ENCODE measurements around the gene ILDR2. TPM values are rescaled to one million over a fixed set of nuclear protein-coding genes. Genes with fewer than 3 reads are reported as not detected.

The ILDR2 gene
- total and polyA plus RNA-seq, 10 of the 15 experiments (the other 5 are each of a cell fraction or from before 2014, with no cell fraction given), result 0.05 to 5.3 (median 1.9) TPM

DNA sequence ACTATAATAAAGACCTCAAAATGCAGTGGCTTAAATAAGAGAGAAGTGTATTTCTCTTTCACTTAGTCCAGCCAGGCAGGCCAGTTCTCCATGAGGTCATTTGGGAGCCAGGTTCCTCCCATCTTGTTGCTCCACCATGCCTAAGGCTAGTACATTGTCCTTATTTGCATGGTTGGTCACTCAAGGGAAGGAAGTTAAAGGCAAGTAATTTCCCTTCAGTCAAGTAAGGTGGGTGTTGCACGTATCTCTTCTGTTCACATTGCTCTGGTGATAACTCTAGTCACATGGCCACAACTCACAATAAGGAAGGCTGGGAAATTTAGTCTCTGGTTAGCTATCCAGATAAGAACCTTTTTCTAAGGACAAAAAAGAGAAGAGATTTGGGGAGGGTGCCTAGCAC, 72.1 kb downstream of the ILDR2 start (continued):
- TF ChIP-seq, protein P1, sequence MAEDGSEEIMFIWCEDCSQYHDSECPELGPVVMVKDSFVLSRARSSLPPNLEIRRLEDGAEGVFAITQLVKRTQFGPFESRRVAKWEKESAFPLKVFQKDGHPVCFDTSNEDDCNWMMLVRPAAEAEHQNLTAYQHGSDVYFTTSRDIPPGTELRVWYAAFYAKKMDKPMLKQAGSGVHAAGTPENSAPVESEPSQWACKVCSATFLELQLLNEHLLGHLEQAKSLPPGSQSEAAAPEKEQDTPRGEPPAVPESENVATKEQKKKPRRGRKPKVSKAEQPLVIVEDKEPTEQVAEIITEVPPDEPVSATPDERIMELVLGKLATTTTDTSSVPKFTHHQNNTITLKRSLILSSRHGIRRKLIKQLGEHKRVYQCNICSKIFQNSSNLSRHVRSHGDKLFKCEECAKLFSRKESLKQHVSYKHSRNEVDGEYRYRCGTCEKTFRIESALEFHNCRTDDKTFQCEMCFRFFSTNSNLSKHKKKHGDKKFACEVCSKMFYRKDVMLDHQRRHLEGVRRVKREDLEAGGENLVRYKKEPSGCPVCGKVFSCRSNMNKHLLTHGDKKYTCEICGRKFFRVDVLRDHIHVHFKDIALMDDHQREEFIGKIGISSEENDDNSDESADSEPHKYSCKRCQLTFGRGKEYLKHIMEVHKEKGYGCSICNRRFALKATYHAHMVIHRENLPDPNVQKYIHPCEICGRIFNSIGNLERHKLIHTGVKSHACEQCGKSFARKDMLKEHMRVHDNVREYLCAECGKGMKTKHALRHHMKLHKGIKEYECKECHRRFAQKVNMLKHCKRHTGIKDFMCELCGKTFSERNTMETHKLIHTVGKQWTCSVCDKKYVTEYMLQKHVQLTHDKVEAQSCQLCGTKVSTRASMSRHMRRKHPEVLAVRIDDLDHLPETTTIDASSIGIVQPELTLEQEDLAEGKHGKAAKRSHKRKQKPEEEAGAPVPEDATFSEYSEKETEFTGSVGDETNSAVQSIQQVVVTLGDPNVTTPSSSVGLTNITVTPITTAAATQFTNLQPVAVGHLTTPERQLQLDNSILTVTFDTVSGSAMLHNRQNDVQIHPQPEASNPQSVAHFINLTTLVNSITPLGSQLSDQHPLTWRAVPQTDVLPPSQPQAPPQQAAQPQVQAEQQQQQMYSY (CRISPR knock-in tag; IDR thresholded peaks at IDR 0.05), result no peak
- TF ChIP-seq, protein P2, sequence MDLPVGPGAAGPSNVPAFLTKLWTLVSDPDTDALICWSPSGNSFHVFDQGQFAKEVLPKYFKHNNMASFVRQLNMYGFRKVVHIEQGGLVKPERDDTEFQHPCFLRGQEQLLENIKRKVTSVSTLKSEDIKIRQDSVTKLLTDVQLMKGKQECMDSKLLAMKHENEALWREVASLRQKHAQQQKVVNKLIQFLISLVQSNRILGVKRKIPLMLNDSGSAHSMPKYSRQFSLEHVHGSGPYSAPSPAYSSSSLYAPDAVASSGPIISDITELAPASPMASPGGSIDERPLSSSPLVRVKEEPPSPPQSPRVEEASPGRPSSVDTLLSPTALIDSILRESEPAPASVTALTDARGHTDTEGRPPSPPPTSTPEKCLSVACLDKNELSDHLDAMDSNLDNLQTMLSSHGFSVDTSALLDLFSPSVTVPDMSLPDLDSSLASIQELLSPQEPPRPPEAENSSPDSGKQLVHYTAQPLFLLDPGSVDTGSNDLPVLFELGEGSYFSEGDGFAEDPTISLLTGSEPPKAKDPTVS (IDR thresholded peaks at IDR 0.05; ENCODE audit: low read depth, low read length), result no peak
- TF ChIP-seq PAX8 (IDR thresholded peaks at IDR 0.05), result no peak
- TF ChIP-seq, protein P3, sequence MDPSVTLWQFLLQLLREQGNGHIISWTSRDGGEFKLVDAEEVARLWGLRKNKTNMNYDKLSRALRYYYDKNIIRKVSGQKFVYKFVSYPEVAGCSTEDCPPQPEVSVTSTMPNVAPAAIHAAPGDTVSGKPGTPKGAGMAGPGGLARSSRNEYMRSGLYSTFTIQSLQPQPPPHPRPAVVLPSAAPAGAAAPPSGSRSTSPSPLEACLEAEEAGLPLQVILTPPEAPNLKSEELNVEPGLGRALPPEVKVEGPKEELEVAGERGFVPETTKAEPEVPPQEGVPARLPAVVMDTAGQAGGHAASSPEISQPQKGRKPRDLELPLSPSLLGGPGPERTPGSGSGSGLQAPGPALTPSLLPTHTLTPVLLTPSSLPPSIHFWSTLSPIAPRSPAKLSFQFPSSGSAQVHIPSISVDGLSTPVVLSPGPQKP (IDR thresholded peaks at IDR 0.05; ENCODE audit: low read depth, low read length), result no peak

DNA sequence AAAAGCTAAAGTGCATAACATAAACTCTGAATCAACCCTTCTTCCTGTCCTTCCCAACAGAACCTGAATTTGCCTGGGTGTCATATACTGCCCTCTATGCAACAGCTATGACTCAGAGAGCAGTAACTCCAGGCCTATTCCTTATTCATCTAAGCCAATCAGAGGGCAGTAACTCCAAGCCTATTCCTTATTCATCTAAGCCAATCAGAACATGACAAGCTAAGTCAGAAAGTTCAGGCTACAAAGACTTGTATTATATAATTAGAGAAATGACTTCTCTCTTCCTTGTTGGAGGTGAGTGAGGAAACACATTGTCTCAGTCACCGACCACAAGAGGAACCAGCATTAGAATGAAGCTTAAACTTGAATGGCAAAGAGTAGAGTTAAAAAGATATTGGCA, 73.1 kb downstream of the ILDR2 start:
- WGBS (ENCODE audit: insufficient coverage, insufficient replicate concordance, low lambda C conversion rate, missing lambda C conversion rate), result 0% methylated on average over 1 of the region's 1 CpG
- in situ Hi-C loops (cut with MboI), result no loop called here
- ChIA-PET SMC1A (ENCODE audit: uncharacterized antibody, unreplicated experiment) (interaction anchor here (19.2 kb wide), 1 partner anchor 157 kb away, joined by 384 read pairs; no protein-coding TSS in a partner anchor), POLR2A (no interaction called here), CTCF (interaction anchor here (0.8 to 1.2 kb wide), 2 partner anchors 8 to 157 kb away, joined by 3 to 4 read pairs; no protein-coding TSS in a partner anchor), RAD21 (ENCODE audit: unreplicated experiment) (no interaction called here)
- no peak for FAIRE-seq
- no peak overlapping the region for H3K9ac ChIP-seq (ENCODE audit: control insufficient read depth, insufficient read depth, low read length)
- H3K79me2 ChIP-seq (ENCODE audit: control insufficient read depth, insufficient read depth, low read length), result no peaks in the 10 kb centered on the region
- H2AFZ ChIP-seq (ENCODE audit: control insufficient read depth, low read depth, low read length), result no peak overlapping the region
- no peaks in the 10 kb centered on the region for H3K36me3 ChIP-seq (ENCODE audit: control insufficient read depth in 2 of 2, insufficient read depth in 2 of 2, low read length in 1 of 2)
- H3K9me3 ChIP-seq (replicated peaks; ENCODE audit: control insufficient read depth, insufficient read depth, low read length), result peaks cover 1% of the 10 kb centered on the region; the same call in 1 of the 3 replicates
- intact Hi-C loops (cut with micrococcal nuclease; ENCODE audit: unreplicated experiment), result no loop called here
- no peak overlapping the region for H3K4me3 ChIP-seq
- no TSS peak for BruUV-seq (replicated peaks)
- DNase-seq (ENCODE audit: low read depth, low spot score), result no peak
- ATAC-seq, result no peak
- H4K20me1 ChIP-seq (ENCODE audit: control insufficient read depth, insufficient read depth), result no peaks in the 10 kb centered on the region
- no peaks in the 10 kb centered on the region for H3K4me1 ChIP-seq (ENCODE audit: control insufficient read depth, insufficient read depth, low read length)
- no peaks in the 10 kb centered on the region; a peak in 1 of 4 replicates for H3K27me3 ChIP-seq (replicated peaks in 1 of 2; ENCODE audit: control insufficient read depth in 2 of 2, insufficient read depth in 2 of 2, low read length in 1 of 2)
- H3K27ac ChIP-seq (ENCODE audit: control insufficient read depth, insufficient read depth), result no peak overlapping the region
- no peak overlapping the region for H3K4me2 ChIP-seq (ENCODE audit: control insufficient read depth, insufficient read depth)
- no peak for TF ChIP-seq MYB (IDR thresholded peaks at IDR 0.05; ENCODE audit: borderline replicate concordance, low read depth, low read length)
- no peak for TF ChIP-seq ZBED1 (IDR thresholded peaks at IDR 0.05; ENCODE audit: borderline replicate concordance)
- TF ChIP-seq SP1 (IDR thresholded peaks at IDR 0.05; ENCODE audit: low read depth, low read length), result no peak
- TF ChIP-seq, protein P2 (IDR thresholded peaks at IDR 0.05; ENCODE audit: low read depth, low read length), result no peak
- no peak for TF ChIP-seq KAT2A (conservative IDR thresholded peaks at IDR 0.05; ENCODE audit: control insufficient read depth, low read depth, low read length)
- no peak for TF ChIP-seq MEF2A (IDR thresholded peaks at IDR 0.05; ENCODE audit: insufficient read depth, low read depth, low read length)
- no peak for TF ChIP-seq SREBF1 (IDR thresholded peaks at IDR 0.05; ENCODE audit: low read length)
- TF ChIP-seq MYC (IDR thresholded peaks at IDR 0.05; ENCODE audit: insufficient read depth, insufficient read length, insufficient replicate concordance, low read length, severe bottlenecking), result no peak
- no peak for TF ChIP-seq PML (IDR thresholded peaks at IDR 0.05; ENCODE audit: low read length)
- TF ChIP-seq CREB1 (IDR thresholded peaks at IDR 0.05; ENCODE audit: low read depth), result no peak
- no peak for TF ChIP-seq TARDBP (IDR thresholded peaks at IDR 0.05; ENCODE audit: borderline replicate concordance)
- TF ChIP-seq BHLHE40 (IDR thresholded peaks at IDR 0.05; ENCODE audit: borderline replicate concordance in 1 of 2, low read depth in 2 of 2, low read length in 1 of 2), result no peak
- no peak for TF ChIP-seq HDAC6 (IDR thresholded peaks at IDR 0.05; ENCODE audit: unreplicated experiment)
